Suprapubic skin (tissue), 3 donors: Measurements from ENCODE around the gene AKAP13.

ENCODE experiments used
- POLR2A ChIP-seq, 2 donors: fragments of 450-650 bp; IDR thresholded peaks; one replicate each; pipeline ENCODE4 v1.6.1; 2017; ENCODE audit warnings: antibody characterized with exemption in 2 of 2, mild to moderate bottlenecking in 2 of 2, moderate library complexity in 2 of 2
- TF ChIP-seq, protein P1 (sequence below), 2 donors: fragments of 200-600 bp in 1 of 2; fragments of 450-650 bp in 1 of 2; sonication (generic) in 1 of 2; IDR thresholded peaks; one replicate each; pipeline ENCODE4 v1.5.1; 2016 to 2019; ENCODE audit warnings: antibody characterized with exemption in 2 of 2, mild to moderate bottlenecking in 1 of 2, moderate library complexity in 1 of 2

- TF ChIP-seq POLR2A (IDR thresholded peaks at IDR 0.05), result no peak
- TF ChIP-seq, protein P1, sequence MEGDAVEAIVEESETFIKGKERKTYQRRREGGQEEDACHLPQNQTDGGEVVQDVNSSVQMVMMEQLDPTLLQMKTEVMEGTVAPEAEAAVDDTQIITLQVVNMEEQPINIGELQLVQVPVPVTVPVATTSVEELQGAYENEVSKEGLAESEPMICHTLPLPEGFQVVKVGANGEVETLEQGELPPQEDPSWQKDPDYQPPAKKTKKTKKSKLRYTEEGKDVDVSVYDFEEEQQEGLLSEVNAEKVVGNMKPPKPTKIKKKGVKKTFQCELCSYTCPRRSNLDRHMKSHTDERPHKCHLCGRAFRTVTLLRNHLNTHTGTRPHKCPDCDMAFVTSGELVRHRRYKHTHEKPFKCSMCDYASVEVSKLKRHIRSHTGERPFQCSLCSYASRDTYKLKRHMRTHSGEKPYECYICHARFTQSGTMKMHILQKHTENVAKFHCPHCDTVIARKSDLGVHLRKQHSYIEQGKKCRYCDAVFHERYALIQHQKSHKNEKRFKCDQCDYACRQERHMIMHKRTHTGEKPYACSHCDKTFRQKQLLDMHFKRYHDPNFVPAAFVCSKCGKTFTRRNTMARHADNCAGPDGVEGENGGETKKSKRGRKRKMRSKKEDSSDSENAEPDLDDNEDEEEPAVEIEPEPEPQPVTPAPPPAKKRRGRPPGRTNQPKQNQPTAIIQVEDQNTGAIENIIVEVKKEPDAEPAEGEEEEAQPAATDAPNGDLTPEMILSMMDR (IDR thresholded peaks at IDR 0.05), result no peak
These were observed 259.5 kb downstream of the AKAP13 start for GRCh38 chr15:85639752-85640381.
